Lung (tissue), 12 donors: Measurements from ENCODE around the gene ZNF853. TPM values are rescaled to one million over a fixed set of nuclear protein-coding genes. Genes with fewer than 3 reads are reported as not detected.

Experiments used
- ATAC-seq: fragments of 200-7000 bp; cut with Tn5 transposase; one replicate; pipeline ENCODE4 v1.9.1; 2020; ENCODE audit warnings: moderate number of reproducible peaks; ENCODE audit not compliant: insufficient read depth, low FRiP score
- DNase-seq, 3 donors: peaks; one replicate each; pipeline ENCODE4 v3.0.0-alpha.2; 2013 to 2017
- H3K27ac ChIP-seq, 2 donors: one replicate each; pipeline ENCODE4 v1.5.1; 2013; ENCODE audit warnings: mild to moderate bottlenecking in 2 of 2, moderate library complexity in 2 of 2, control low read depth in 1 of 2, inconsistent platforms in 1 of 2, low read depth in 1 of 2, low read length in 1 of 2
- H3K27me3 ChIP-seq, 3 donors: one replicate each; pipeline ENCODE4 v1.5.1; 2013; ENCODE audit warnings: low read length in 2 of 3; ENCODE audit not compliant: control insufficient read depth in 3 of 3, insufficient read depth in 3 of 3
- H3K36me3 ChIP-seq, 4 donors: one replicate each; pipeline ENCODE4 v1.5.1; 2013; ENCODE audit warnings: low read length in 4 of 4, mild to moderate bottlenecking in 1 of 4, moderate library complexity in 1 of 4; ENCODE audit not compliant: control insufficient read depth in 4 of 4, insufficient read depth in 4 of 4
- H3K4me1 ChIP-seq, 5 donors: one replicate each; pipeline ENCODE4 v1.5.1; 2013; ENCODE audit warnings: low read length in 5 of 5, mild to moderate bottlenecking in 2 of 5, moderate library complexity in 1 of 5; ENCODE audit not compliant: control insufficient read depth in 5 of 5, insufficient read depth in 5 of 5
- H3K4me3 ChIP-seq: one replicate; pipeline ENCODE4 v1.5.1; 2013; ENCODE audit warnings: mild to moderate bottlenecking, control low read depth, moderate library complexity
- H3K9ac ChIP-seq, 2 donors: one replicate each; pipeline ENCODE4 v1.5.1; 2013; ENCODE audit warnings: low read length in 2 of 2, control low read depth in 1 of 2; ENCODE audit not compliant: insufficient read depth in 1 of 2
- H3K9me3 ChIP-seq, 4 donors: one replicate each; pipeline ENCODE4 v1.5.1; 2013; ENCODE audit warnings: low read length in 3 of 4, mild to moderate bottlenecking in 1 of 4, moderate library complexity in 1 of 4; ENCODE audit not compliant: control insufficient read depth in 4 of 4, insufficient read depth in 3 of 4
- CTCF ChIP-seq: IDR thresholded peaks from 2 replicates; pipeline ENCODE4 v1.5.1; 2012; ENCODE audit warnings: mild to moderate bottlenecking; ENCODE audit errors: control extremely low read depth, extremely low read depth
- WGBS, 2 donors: extraction: QIAGEN DNeasy Blood & Tissue Kit; methylation state at CpG; one replicate each; pipeline ENCODE4 v1.1.7; 2013; 5-methylcytosine and 5-hydroxymethylcytosine counted together
- polyA plus RNA-seq, 2 donors: library from polyadenylated mRNA; stranded (reverse); fragments of 200-250 nt; gene quantifications; one replicate each; pipeline ENCODE4 v1.2.1, GENCODE V29; 2013
- total RNA-seq, 2 donors: library from RNA; depleted of rRNA in 1 of 2; stranded (reverse); fragments of >200 nt in 1 of 2; gene quantifications; one replicate each; pipeline ENCODE4 v1.2.1, GENCODE V29; 2014 to 2021
- donor health status: control.
- donor health status: control.
- donor health status: Bipolar disorder and iron deficiency.
- donor health status: healthy.
- donor health status: DM: yes; HTN: yes; CAD: no.

The ZNF853 gene
- total and polyA plus RNA-seq, 4 donors, result 1.4 to 7.6 (median 3.8) TPM

- H3K36me3 ChIP-seq, result peaks cover 5 to 62% (median 32%) of the 10 kb centered on the region in 4 donors
- DNase-seq, result no peak
- 87 to 90% methylated on average over 21 to 22 of the region's 22 CpGs for WGBS, 2 donors
Measured at GRCh38 chr7:6642861-6643640, 27.6 kb downstream of the ZNF853 start.

GRCh38 chr7:6643915-6644625, 28.7 kb downstream of the ZNF853 start:
- H3K9ac ChIP-seq, result no peak overlapping the region
- no peak for TF ChIP-seq CTCF
- no peaks in the 10 kb centered on the region for H3K9me3 ChIP-seq
- no peaks in the 10 kb centered on the region for H3K27me3 ChIP-seq
- DNase-seq (no peak), ATAC-seq (no peak)
- H3K36me3 ChIP-seq, result peaks cover 5 to 71% (median 35%) of the 10 kb centered on the region in 4 donors
- no peak overlapping the region for H3K4me3 ChIP-seq
- H3K4me1 ChIP-seq, result no peaks in the 10 kb centered on the region
- 96% methylated on average over 21 of the region's 21 CpGs for WGBS, 2 donors
- H3K27ac ChIP-seq, result no peak overlapping the region

More at GRCh38 chr7:6642861-6643640, 27.6 kb downstream of the ZNF853 start:
- no peaks in the 10 kb centered on the region for H3K27me3 ChIP-seq
- H3K9me3 ChIP-seq, result no peaks in the 10 kb centered on the region
- H3K27ac ChIP-seq, result no peak overlapping the region
- ATAC-seq, result no peak
- no peak overlapping the region for H3K4me3 ChIP-seq
- H3K9ac ChIP-seq, result no peak overlapping the region
- TF ChIP-seq CTCF, result no peak
- H3K4me1 ChIP-seq, result peaks cover 0 to 10% (median 3%) of the 10 kb centered on the region in 5 donors

- no peak overlapping the region for H3K4me3 ChIP-seq
- no peak overlapping the region for H3K27ac ChIP-seq
- H3K36me3 ChIP-seq, result peaks cover 5 to 77% (median 40%) of the 10 kb centered on the region in 4 donors
- no peak for DNase-seq
- no peak overlapping the region for H3K9ac ChIP-seq
- no peaks in the 10 kb centered on the region for H3K4me1 ChIP-seq
- H3K27me3 ChIP-seq, result no peaks in the 10 kb centered on the region
- no peaks in the 10 kb centered on the region for H3K9me3 ChIP-seq
- 95 to 97% methylated on average over 10 of the region's 10 CpGs for WGBS, 2 donors
- no peak for TF ChIP-seq CTCF
- no peak for ATAC-seq
Measured at GRCh38 chr7:6644728-6645127, 29.3 kb downstream of the ZNF853 start.
